Head of caudate nucleus (tissue), 42 donors: ENCODE data around the gene DOCK4.

Experiments
- DNase-seq, 42 donors: peaks; one replicate each; pipeline versions ENCODE4 v3.0.0 to v3.0.0-alpha.2; 2020 to 2021; ENCODE audit warnings: mixed read lengths in 7 of 42
- intact Hi-C: fragments of 100-400 bp; cut with DNase I; formaldehyde crosslinking; loops from one replicate; pipeline ENCODE4 v1.15.0; 2022

The DOCK4 gene

GRCh38 chr7:111869280-111869679, 336.9 kb downstream of the DOCK4 start:
- DNase-seq, result no peak
- intact Hi-C loops, result no loop called here

GRCh38 chr7:111867348-111867931, 338.8 kb downstream of the DOCK4 start:
- no peak for DNase-seq
- intact Hi-C loops, result no loop called here

DNA sequence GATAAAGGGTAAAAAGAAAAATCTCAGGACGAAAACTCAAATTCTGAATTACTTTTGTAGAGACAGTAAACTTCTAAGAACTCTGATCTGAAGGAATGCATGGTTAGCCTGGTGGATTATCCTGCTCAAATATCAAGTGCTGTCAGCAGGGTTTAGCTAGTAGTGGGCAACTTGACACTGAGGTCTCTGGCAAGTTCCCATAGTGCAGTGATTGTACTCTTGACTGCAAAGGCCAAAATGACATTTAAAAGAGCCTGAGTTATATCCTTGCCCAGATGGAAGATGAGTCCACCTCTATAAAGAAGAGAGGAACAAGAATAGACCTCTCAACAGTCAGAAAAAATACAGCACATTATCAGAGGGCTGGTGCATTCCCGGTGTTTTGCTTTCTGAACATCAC, 339.4 kb downstream of the DOCK4 start:
- DNase-seq, result no peak
- intact Hi-C loops, result no loop called here

DNA sequence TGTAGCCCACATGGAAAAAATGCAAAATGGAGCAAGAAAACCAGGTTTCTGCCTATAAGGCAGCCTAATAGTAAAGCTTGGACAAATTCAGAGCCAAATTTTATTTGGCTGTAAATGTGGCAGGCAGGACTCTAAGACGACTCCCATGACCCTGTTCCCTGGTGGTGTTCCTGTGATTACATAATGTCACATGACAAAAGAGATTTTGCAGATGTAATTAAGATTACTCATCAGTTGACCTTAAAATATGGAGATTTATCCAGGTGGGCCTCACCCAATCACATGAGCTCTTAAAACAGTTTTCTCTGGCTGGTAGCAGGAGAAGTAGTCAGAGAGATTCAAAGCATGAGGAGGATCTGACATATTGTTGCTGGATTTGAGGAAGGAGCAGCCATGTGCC, 340.8 kb downstream of the DOCK4 start:
- intact Hi-C loops, result no loop called here
- peak in 1 of 42 donors; percentile 38 for DNase-seq

GRCh38 chr7:111864291-111864976, 341.8 kb downstream of the DOCK4 start:
- intact Hi-C loops, result no loop called here
- DNase-seq, result peak in 22 of 42 donors; percentile 19 to 74 (median 46)

GRCh38 chr7:111863269-111863668, 342.9 kb downstream of the DOCK4 start:
- DNase-seq, result peak in 2 of 42 donors; percentile 32 to 41
- intact Hi-C loops, result no loop called here

DNA sequence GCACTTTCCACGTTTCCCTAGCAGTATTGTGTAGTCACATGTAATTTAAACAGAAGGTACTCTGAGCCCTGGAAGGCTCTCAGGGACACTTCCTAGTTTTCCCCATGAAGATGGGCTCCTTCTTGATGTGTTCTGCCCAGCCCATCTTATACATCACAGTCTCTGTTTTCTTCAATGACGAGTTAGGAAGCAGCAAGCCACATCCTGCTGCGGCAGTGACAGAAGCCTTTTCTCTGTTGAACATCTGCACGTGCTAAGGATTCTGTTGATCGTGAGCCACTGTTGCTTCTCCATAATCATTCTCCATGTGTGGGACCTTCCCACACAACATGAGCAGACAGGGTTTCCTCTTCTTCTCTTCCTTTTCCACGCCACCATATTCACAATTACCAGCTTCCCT, 346.0 kb downstream of the DOCK4 start:
- intact Hi-C loops, result no loop called here
- no peak for DNase-seq

GRCh38 chr7:111858331-111858730, 347.9 kb downstream of the DOCK4 start:
- intact Hi-C loops, result loop anchor here (5.0 kb wide), 1 partner anchor 106 kb away; no protein-coding TSS in a partner anchor
- no peak for DNase-seq

DNA sequence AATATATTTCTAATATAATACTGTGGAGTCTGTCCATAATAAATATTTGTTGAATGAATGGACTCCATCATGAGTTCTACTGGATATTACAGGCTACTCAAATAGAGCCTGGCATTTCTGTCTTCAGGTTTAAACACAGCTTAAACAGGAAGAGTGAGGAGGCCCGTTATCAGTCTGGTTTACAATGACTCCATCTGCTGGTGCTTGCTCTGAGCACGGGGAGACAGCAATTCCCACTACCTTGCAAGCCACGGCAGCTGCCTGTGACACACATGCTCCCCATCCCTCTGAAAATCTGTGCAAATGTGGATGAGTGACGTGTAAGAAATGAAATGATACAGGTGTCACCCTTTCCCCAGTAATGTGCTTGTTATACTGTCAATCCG, 350.4 kb downstream of the DOCK4 start:
- intact Hi-C loops, result loop anchor here (5.0 kb wide), 1 partner anchor 104 kb away; no protein-coding TSS in a partner anchor
- DNase-seq, result peak in 39 of 42 donors; percentile 23 to 87 (median 59)

- intact Hi-C loops, result loop anchor here (5.0 kb wide), 1 partner anchor 103 kb away; no protein-coding TSS in a partner anchor
- peak in 41 of 42 donors; percentile 19 to 87 (median 64) for DNase-seq
These were observed 350.9 kb downstream of the DOCK4 start for GRCh38 chr7:111855161-111855841.

DNA sequence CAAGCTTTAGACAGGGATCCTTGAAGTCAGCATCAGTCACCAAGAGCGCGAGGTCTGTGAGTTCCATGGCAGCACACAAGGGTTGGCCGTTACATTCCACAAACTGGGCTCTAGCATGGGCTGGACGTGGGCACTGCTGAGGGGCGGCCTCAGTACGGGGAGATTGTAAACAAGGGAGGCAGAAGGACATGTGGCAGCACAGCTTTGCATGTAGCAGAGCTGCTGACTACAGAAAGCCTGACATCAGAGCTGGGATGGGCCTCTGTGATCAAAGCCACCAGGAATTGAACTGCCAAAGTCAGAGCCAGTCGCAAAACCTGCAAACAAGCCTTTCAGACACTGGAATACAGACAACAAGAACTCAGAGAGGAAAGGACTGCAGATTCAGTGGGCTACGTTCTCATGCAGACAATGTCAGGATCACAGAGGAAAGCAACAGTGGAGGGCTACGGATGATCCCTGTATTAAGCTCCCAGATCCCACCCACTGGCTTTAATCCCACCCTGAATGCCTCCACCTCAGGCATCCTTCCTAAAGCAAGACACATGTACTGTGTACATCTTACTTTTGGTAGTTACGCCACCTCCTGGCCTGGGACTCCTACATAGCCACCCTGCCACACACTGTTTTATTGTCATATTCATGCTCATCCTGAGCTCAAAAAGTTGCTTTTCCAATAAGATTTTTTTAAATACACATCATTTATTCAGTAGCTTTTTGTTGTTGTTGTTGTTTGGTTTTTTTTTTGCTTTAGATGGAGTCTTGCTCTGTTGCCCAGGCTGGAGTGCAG, 352.8 kb downstream of the DOCK4 start:
- intact Hi-C loops, result no loop called here
- DNase-seq, result peak in 18 of 42 donors; percentile 19 to 64 (median 42)

- intact Hi-C loops, result no loop called here
- no peak for DNase-seq
These were observed 354.1 kb downstream of the DOCK4 start for GRCh38 chr7:111852081-111852480.

GRCh38 chr7:111846898-111847297, 359.3 kb downstream of the DOCK4 start:
- DNase-seq, result peak in 10 of 42 donors; percentile 20 to 76 (median 46)
- intact Hi-C loops, result no loop called here

DNA sequence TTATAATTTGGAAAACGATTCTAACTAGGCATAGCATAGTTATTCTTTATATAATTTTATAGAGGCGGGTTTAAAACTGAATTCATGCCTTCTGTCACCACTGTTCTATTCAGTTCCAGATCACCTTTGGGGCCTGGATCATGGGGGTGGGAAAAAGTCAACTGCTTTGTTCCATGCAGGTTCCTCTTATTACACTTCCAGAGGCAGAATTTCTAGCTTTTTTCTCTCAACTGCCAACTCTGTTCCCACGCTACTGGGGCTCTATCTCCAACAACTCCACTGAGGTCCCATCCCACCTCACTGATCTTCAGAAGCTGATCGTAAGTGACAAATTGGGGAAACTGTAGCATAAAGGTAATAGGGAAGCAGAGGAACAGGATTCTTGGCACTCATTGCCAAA, 360.3 kb downstream of the DOCK4 start:
- intact Hi-C loops, result no loop called here

GRCh38 chr7:111844904-111845671, 361.1 kb downstream of the DOCK4 start:
- intact Hi-C loops, result no loop called here
- no peak for DNase-seq

More for the DNA sequence above, 360.3 kb downstream of the DOCK4 start:
- peak in 8 of 42 donors; percentile 24 to 62 (median 45) for DNase-seq

- intact Hi-C loops, result no loop called here
- DNase-seq, result no peak
These were observed 363.7 kb downstream of the DOCK4 start for GRCh38 chr7:111842491-111842890.

DNA sequence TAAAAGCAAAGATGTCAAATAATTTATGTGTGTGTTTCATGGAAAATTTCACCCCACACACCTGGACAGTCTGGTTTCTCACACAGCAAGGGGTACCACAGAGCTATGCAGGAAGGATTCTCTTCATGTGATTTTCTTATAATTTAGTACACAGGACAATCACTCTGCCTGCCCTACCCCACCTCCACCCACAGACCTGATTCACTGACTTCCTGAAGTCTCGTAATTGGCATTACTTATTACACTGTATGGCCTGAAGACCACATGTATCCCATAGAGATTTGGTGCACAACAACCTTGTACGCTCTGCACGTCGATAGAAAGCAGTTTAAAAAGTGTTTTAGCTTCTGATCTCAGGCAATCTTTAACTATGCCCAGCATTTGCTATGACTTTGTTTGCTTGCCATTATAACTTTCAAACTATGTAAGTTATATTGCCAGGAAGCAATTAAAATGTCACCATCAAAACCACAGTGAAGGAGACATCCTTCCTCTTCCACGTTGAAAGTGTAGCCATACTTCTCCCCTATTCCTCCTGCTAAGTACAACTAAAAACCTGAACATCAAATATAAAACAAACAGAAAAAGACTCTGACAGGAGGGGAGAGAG, 364.5 kb downstream of the DOCK4 start:
- intact Hi-C loops, result no loop called here
- no peak for DNase-seq

DNA sequence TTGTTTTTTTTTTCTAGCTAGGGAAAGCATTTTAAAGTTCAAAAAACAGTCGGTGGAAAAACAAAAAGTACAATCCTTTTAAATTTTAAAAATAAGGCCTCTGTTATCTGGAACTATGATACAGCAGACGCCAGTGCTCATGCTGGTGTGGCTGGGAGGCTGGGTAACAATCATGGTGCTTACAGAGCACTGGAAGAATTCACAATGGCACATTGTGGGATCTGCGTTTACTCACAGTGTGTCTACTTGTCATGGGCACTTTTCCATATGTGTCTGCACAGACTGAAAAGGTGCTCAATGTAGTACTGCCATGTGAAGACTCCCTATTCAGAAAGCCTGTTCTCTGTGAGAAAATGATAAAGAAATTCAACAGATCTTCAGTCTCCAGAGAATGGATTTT, 365.7 kb downstream of the DOCK4 start:
- intact Hi-C loops, result no loop called here

More for the DNA sequence above, 365.7 kb downstream of the DOCK4 start:
- DNase-seq, result peak in 7 of 42 donors; percentile 21 to 68 (median 45)
